GM18870 (cell line): ENCODE results near the gene RALGDS.
"Not testable (repeated sequence)": the region's sequence is repeated elsewhere in the genome, so short reads cannot be mapped to it uniquely, and the experiment has no call there.

ENCODE experiments used
- ATAC-seq: cut with Tn5 transposase; IDR thresholded peaks from one replicate; pipeline ENCODE4 v1.9.1; 2021; ENCODE audit warnings: moderate library complexity; ENCODE audit not compliant: unreplicated experiment

RALGDS gene

DNA sequence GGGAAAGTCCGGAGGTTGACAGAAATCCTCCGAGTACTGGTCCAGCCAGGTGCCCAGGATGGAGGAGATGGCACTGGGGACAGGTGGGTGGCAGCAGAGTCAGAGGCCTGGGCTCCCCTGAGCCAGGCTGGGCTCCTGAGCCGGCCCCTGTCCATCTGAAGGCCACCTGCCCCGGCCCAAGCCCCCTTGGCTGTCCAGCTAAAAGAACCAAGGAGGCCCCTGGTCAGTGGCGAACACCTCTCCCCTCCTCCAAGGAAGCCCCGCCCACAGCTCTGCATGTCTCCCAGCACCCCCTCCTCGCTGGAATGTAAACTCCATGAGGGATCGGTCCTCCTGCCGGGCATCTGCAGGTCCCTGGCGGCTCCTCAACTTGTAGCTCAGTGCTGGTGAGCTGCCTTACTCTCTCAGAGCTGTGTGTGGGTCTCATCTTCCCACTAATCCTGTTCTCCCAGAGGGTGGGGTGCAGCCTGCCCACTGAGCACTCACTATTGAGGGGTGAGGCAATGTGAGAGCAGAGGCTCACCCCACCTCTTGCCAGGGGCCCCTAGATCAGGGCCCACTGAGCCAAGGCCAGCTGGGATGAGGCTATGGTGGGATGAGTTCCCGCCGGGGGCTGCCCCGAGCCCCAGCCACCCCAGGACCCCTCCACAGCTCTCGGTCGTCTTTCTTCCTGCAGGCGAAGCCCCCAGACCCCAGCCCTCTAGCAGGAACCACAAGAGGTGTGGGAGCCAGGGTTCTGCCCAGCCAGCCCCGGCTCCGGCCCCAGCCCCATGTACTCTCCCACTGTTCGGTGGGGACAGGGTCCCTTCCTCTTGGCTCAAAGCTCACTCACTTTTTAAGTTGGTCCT, 12.0 kb downstream of the RALGDS start:
- no peak for ATAC-seq

DNA sequence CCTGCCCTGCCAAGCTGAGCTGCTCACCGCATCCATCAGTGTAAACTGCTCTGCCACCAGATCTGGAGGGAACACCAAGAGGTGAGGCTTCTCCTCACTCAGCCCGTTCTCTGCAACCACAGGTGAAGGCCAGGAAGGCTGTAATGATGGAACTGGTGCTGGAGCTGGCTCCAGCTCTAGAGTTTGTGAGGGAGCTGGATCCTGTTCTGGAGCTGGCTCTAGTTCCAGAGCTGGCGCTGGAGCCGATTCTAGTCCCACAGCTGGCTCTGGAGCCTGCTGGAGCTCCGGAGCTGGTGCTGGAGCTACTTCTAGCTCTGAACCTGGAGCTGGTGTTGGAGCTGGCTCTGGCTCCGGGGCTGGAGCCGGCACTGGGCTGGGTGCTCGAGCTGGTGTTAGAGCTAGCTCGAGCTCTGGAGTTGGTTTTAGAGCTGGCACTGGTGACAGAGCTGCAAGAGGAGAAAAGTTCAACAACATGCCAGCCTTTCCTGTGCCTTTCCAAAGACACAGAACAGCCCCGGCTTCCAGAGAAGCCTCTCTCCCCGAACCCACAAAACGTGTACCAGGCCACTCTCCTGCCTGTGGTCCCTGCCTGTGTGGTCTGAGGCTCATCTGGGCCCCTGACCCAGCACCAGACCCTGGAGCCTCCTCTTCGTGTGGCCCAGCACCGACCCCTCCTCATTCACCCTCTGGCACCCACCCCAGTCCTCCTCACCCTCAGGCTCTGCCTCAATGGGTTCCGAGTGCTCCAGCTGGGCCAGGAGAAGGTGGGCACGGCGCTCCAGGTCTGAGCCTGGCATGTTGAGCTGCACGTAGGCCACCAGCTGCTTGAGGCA, 12.9 kb downstream of the RALGDS start:
- ATAC-seq = no peak

DNA sequence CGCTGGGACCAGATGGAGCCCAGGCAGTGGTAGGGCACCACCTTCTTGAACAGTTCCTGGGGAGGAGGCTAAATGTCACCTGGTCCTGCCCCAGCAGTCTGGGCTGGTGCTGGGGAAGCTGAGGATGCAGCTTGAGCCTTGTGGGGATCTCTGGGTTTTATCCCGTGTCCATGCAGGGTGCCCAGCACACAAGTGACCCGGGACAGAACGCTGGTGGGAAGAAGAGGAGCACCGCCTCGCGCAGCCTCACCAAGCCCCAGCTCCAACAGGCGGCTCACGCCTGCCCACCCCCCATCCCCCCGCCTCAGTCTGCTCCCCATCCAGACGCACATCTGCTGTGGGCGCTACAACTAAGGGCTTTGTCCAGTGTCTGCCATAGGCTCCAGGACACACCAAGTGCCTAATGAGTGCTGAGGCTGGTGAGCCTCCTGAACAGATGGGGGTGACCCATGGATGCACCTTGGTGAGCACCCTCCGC, 13.8 kb downstream of the RALGDS start:
- no peak for ATAC-seq

DNA sequence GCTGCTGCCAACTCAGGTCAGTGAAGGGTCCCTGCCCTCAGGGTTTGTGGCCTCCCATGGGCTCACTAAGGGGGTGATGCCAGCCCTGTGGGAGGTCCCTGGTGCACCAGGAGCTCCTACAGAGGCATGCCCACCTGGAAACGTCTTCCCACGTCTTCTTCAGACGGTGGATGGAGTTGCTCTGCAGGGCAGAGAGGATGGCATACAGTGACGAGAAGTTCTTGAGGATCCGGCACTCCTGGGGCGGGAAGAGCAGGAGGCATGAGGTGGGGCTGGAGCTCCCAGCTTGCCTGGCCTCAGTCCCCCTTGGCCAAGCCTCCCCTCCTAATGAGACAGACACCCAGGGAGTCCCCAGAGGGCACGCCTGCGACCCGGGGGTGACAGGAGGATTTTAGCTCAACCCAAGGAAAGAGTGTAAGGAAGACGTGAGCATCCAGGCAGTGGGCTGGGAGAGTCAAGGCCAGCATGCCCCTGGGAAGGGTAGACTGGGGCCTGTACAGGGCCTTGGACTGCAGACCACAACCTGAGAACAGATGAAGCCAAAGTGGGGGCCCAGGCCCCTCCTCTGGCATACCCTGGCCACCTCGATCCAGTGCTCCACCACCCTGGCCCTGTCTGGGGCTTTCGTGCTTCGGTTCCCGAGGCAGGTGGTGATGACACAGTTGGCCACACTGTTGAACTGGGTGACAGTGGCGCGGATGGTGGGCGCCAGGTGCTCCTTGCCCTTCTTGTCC, 14.4 kb downstream of the RALGDS start:
- no peak for ATAC-seq

DNA sequence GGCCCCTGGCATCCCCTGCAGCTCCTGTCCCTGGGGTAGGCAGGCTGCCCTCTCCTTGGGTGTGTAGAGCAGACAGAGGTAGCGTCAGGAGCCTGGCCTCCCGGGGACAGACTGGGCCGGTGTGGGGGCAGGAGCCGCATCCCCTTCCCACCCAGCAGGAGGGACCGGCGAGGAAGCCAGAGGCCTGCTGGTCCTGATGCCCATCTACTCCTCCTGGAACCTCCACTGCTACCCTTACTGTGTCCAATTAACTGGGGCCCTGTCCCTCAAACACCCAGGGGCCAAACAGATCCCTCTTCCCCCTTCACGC, 15.6 kb downstream of the RALGDS start:
- no peak for ATAC-seq

DNA sequence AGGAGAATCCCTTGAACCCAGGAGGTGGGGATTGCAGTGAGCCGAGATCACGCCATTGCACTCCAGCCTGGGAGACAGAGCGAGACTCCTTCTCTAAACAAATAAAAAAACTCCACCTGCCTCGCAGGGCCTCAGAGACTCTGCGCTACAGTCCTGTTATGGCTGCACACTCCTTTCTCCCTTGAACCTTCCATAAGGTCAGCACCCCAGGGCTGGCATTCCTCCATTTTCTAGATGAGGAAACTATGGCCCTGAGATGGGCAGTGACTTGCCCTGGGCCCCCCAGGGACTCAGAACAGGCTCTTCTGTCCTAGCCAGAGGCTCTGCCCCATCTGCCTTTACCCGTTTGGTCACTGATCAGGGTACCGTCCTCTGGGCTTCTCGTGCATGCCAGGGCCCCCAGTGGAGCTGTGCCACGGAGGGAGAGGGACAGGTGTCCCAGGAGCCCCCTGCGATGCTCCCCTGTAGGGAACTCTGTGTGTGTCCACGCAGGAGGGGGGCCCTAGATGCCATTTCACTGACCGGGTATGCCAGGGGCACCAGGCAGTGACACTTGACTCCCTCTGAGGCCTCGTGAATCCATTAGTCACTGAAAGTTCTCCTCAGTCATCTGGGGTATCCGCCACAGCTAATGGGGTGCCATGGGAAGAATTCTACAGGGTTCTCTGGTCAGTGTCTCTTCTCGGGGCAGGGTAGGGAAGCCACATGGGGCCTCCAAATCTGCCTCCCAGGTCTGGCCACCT, 16.2 kb downstream of the RALGDS start:
- ATAC-seq = no peak

DNA sequence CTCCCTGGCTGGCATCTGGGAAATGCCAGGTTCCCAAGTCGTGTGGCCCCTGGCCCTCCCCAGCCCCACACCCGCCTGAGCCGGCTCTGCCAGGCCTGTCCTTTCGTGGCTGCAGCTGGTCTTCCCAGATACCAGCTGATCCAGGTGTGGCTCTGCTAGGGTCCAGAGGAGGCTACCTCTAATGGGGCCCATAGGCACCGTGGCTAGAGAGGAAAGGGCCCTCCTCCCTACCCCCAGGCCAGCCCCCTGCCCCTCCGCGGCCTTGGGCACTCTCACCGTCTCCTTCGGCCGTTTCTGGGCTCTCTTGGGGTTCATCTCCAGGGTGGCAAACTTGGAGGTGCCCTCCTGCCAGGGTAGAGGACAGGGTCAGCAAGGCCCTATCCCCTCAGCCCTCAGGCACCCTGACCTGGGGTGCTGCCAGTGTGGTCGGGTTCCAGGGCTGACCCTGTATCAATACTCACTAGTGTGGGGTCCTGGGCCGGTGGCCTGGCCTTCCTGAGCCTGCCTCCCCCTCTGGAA, 17.0 kb downstream of the RALGDS start:
- no peak for ATAC-seq

DNA sequence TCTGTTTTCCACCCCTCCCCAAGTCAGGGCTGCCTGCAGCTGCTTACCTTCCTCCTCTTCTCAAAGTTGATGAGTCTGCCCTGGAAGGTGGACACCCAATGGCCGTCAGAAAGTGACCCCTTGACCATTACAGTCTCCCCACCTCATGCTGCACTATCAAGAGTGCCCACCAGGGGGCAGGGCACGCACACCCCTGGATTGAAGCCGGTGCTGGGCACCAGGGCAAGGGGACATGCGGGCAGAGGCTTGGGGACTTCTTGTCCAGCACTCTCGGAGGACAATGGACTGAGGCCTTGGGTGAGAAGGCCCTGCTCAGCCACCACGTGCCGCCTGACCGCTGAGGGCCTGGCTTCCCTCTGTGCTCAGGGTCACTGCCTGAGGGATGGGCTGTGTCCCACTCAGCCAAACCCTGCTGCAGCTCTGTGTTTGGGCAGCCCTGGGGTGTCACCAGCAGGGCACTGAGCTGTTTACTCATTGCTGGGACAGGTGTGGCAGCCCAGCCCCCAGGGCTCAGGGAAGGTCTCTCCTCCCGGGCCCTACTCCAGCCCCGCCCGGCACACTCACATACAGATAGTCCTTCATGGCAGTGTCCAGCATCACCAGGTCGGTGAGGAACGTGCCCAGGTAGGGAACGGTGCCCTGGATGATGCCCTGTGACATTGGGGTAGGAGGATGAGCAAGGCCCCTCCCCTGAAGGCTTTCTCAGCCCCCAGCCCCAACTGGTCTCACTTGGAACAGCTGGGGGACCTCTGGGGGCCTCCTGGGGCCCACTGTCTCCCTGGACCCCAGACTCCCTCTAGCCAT, 17.7 kb downstream of the RALGDS start:
- no peak for ATAC-seq

DNA sequence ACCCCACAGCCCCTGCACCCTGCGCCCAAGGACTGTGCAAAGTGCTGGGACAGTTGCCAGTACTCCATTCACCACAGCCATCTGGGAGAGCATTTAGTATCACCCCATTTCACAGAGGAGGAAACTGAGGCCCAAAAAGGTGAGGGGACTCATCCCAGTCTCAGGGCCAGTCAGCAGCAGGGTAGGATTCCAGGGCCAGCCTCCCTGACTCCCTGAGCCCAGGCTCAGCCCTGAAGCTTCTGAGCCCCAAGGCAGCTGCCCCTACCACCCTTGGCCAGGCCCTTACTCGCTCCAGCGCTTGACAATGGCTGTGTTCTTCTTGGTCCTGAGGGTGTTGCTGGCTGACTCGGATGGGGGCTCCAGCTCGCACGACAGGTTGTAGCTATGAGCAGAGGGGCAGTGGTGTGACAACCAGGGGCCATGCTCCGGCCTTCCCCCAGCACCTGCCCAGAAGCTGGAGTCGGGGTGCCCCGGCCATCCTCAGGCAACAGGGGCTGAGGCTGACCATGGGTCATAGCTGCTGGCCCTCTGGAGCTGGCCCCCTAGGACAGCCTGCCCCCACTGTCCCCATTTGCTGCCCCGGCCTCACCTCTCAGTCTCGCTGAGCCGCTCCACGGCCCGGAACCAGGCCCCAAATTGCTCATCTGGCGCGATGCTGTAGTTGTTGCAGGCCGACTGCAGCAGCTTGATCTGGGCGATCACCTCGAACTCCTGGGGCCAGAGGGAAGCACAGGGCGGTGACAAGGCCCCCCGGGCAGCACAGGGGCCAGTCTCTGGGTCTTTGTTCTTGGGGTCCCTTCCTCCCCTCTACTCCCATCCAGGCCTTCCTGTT, 18.6 kb downstream of the RALGDS start:
- no peak for ATAC-seq

DNA sequence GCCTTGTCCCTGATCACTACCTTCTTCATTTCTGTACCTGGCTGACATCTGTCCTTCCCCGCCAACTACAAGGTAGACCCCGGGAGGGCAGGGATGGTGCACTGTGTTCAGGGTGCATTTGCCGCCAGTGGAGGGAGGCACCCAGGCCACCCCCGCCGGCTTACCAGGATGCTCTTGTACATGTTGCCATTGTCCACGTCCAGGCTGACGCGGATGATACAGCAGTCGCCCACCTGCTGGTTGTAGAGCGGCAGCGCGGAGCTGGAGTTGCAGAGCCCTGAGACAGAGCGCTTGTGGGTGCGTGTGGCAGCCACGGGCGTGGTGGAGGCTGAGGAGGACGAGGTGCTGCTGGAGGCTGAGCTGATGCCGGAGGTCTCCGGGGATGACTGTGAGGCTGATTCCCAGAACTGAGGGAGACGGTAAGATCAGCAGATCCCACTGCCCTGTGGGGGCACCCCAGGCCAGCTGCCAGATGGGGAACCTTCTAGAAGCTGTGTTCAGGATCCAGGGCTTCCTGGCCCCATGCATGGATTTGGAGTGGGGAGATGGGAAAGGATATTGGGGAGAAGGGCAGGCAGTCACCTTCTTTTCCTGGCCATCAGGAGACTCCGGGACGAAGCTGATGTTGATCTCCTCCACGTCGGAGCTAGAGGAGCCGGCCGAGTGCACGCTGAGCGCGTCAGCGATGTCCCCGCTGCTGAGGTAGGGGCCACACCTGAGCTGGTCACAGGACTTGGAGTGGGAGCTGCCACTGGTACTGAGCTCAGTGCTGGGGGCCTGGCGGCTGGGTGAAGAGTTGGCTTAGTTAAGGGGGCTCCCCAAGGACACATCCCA, 19.5 kb downstream of the RALGDS start:
- no peak for ATAC-seq

DNA sequence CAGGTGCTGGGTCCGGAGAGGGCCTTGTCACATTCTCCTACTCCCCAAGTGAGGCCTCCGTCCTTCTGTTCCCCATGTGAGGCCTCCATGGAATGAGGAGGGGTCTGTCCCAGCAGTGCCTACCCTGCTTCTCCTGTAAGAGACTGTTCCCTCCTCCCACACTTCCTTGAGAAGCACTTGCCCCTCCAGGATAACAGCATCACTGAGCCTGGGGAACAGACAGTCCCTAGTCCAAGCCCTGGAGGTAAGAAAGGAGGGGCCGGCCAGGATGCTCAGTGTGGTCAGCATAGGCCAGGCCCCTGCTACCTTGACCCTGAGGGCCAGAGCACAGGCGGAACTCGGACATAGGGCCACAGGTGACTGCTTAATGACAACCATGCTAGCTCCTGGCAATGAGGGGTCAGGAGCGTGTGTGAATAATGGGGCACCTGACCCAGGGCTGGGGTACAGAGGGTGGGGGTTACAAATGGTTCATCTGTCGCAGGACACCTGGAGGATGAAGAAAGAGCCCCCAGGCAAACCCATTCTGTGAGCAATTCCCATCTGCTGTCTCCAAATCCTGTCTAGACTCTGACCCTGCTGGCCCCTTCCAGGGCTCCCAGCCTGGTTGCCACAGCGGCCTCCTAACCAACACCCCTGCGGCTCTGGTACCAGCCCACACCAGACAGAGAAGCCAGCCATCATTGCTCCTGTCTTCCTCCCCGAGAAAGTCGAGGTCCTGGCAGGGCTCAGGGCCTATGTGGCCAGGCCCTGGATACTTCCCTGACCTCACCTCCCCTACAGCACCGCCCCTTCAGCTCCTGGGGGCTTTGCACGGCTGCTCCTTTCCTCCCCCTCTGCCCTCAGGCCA, 20.3 kb downstream of the RALGDS start:
- no peak for ATAC-seq

DNA sequence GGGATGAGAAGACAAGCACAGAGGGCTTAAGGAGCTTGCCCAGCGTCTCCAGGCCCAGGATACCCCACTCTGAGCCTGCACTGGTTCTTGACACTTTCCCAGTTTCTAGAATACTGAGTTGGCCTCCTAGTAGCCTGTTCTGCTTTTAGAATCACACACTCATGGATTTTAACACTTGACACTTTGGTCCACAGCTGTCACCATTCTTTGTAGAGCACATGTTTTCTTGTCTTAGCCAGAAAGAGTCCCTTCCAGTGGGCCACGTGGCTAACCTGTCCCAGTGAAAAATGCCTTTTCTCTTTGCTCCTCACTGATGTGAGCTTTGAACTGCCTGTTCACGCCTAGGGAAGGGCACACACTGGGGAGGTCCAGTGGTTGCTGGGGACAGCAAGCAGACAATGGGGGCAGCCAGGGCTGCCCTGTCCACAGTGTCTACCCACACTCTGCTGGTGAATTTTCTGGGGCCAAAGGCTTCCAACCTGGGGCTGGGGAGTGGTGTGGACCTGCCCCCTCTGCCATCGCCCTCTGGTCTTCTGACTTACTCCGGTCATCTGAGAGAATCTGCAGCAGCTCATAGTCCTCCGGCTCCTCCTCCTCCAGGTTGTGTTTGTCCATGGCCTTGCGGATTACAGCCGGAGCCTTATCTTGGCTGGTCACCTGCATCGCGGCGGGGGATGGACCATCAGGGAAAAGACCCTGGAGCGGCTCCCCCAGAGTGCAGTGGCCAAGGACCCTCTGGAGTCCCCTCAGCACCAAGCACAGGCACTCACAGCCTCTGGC, 21.1 kb downstream of the RALGDS start:
- ATAC-seq = no peak

DNA sequence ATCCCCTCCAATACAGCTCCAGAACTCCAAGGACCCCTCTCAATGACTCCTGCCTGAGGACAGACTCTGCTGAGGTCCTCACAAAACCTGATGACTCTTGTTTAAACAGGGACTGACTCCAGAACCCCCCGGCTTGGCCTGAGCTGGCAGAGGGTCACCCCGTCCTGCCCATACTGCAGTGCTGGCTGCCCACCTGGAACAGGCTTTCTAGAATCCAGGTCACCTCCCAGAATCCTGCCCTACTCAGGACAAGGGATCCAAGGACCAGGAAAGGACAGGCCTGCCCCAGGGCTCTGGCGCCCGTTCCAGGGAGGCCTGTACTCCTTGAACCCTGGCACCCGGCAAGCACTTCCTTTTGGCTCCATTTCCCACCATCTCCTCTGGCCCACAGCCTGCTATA, 22.2 kb downstream of the RALGDS start:
- no peak for ATAC-seq

DNA sequence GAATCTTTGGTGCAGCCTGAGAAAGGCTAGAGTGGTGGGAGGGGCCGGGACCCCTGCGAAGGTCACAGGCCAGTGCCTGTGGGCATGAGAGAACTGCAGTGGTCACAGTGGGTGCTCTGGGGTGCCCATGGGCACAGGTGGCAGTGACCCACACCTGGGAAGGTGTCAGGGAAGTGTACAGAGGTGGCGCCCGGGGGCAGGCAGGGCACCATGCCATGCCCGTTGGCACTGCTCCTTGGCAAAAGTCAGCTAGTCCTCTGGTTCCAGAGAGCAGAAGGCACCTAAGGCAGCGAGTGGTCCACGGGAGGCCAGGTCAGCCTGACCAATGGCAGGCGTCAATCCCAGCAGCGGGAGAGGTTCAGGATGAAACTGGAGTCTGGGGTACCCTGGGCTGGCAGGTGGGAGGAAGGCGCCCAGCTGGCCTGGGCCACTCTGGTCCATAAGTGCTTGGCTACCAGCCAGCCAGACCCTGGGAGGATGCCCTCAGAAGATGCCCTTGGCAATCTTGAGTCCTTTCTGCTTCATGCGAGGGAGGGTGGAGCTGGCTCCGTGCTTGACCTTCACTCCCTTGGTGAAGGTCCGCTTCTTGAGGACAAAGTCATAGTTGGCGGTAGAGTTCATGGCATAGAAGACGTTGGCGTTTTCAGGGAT, 22.8 kb downstream of the RALGDS start:
- ATAC-seq = no peak

DNA sequence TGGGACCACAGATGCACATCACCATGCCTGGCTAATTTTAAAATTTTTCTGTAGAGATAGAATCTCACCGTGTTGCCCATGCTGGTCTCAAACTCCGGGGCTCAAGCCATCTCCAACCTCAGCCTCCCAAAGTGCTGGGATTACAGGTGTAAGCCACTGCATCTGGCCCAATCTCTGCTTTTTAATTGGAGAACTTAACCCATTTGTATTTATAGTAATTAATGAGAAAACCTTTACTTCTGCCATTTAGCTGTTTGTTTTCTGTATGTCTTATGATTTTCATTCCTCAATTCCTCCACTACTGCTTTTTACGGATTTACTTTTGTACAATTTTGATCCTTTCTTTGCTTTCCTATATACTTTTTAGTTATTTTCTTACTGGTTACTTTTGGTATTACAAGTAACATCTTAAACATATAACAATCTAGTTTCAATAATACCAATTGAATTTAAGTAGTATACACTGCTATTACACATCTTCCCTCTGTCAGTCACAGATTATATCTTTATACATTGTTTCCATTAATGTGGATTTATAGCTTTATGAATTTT, 26.1 kb downstream of the RALGDS start:
- ATAC-seq = no peak

DNA sequence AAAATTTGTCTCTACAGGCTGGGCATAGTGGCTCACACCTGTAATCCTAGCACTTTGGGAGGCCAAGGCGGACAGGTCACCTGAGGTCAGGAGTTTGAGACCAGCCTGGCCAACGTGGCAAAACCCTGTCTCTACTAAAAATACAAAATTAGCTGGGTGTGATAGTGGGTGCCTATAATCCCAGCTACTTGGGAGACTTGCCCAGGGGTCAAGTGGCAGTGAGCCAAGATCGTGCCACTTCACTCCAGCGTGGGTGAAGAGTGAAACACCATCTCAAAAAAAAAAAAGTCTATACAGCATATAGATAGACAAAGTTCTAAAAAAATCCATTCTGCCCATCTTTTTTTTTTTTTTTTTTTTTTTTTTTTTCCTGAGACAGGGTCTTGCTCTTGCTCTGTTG, 26.7 kb downstream of the RALGDS start:
- not testable (repeated sequence) for ATAC-seq
